ENCODE results near the gene TMEM154.

TMEM154 gene

GRCh38 chr4:152606753-152607152, 73.0 kb downstream of the TMEM154 start:
- H3K27ac Mint-ChIP-seq = no peak overlapping the region
- ATAC-seq (no peak), DNase-seq (ENCODE audit: low spot score in 2 of 2) (no peak)
- H3K9me3 Mint-ChIP-seq = no peaks in the 10 kb centered on the region
- H3K36me3 Mint-ChIP-seq = no peaks in the 10 kb centered on the region
- H3K4me1 Mint-ChIP-seq = no peaks in the 10 kb centered on the region
- H3K4me3 Mint-ChIP-seq = no peak overlapping the region

GRCh38 chr4:152605641-152606335, 74.0 kb downstream of the TMEM154 start:
- Mint-ChIP-seq H3K4me3 (no peak overlapping the region), H3K36me3 (no peaks in the 10 kb centered on the region), H3K4me1 (no peaks in the 10 kb centered on the region), H3K27ac (no peak overlapping the region), H3K9me3 (no peaks in the 10 kb centered on the region)
- DNase-seq (ENCODE audit: low spot score in 2 of 2) = no peak
- no peak for ATAC-seq

DNA sequence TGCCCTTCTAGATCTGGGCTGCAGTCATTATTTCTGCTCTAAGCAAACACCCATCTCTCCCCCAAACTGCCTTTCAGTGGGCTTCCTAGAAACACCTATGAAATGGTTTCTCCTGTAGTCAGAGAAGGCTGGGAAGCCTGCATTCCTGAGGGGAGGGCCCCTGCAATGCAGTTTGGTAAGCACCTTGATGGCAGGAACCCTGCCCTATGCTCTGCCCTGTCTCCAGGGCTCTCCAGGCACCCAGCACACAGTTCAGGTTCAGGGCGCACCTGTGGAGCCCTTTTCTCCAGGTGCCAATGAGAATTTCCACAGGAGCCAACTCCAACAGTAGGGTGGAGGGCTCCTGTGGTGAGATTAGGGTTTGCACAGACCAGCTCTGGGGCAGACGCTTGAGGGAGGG, 74.8 kb downstream of the TMEM154 start:
- H3K36me3 Mint-ChIP-seq = no peaks in the 10 kb centered on the region
- no peak for DNase-seq (ENCODE audit: low spot score in 2 of 2)
- no peak overlapping the region for H3K4me3 Mint-ChIP-seq
- H3K4me1 Mint-ChIP-seq = no peaks in the 10 kb centered on the region
- no peak for ATAC-seq
- no peak overlapping the region for H3K27ac Mint-ChIP-seq
- H3K9me3 Mint-ChIP-seq = no peaks in the 10 kb centered on the region

- no peak for ATAC-seq
- DNase-seq (ENCODE audit: low spot score in 2 of 2) = no peak
- no peaks in the 10 kb centered on the region for H3K9me3 Mint-ChIP-seq
- peak overlapping the region; percentile 13 for H3K27ac Mint-ChIP-seq
- no peaks in the 10 kb centered on the region for H3K36me3 Mint-ChIP-seq
- H3K4me1 Mint-ChIP-seq = no peaks in the 10 kb centered on the region
- H3K4me3 Mint-ChIP-seq = no peak overlapping the region
Observed at GRCh38 chr4:152601156-152601555, 78.6 kb downstream of the TMEM154 start.

GRCh38 chr4:152599636-152600035, 80.2 kb downstream of the TMEM154 start:
- no peaks in the 10 kb centered on the region for H3K36me3 Mint-ChIP-seq
- no peak overlapping the region for H3K4me3 Mint-ChIP-seq
- no peaks in the 10 kb centered on the region for H3K9me3 Mint-ChIP-seq
- ATAC-seq = no peak
- no peak for DNase-seq (ENCODE audit: low spot score in 2 of 2)
- H3K4me1 Mint-ChIP-seq = no peaks in the 10 kb centered on the region
- no peak overlapping the region for H3K27ac Mint-ChIP-seq

GRCh38 chr4:152599095-152599494, 80.7 kb downstream of the TMEM154 start:
- Mint-ChIP-seq H3K36me3 (no peaks in the 10 kb centered on the region), H3K4me3 (no peak overlapping the region), H3K27ac (no peak overlapping the region), H3K4me1 (no peaks in the 10 kb centered on the region), H3K9me3 (no peaks in the 10 kb centered on the region)
- ATAC-seq (no peak), DNase-seq (ENCODE audit: low spot score in 2 of 2) (no peak)

DNA sequence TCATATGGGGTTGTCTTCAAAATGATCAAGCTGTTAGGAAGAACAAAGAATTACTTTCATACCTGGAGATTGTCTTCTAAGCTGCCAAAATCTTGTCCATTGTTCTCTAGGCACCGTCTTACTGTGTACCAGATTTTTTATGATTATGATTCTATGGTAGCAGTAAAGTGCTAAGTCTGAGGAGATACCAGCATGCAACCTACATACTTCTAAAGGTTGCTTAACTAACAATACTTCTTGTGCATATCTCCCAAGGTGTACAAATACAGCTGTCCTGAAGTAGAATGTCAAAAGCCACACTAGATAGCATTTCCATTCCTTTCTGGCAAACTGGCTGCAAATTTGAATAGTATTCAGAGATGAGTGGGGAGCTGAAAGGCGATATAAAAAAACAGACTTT, 81.3 kb downstream of the TMEM154 start:
- H3K36me3 Mint-ChIP-seq = no peaks in the 10 kb centered on the region
- no peak overlapping the region for H3K4me3 Mint-ChIP-seq
- no peaks in the 10 kb centered on the region for H3K9me3 Mint-ChIP-seq
- DNase-seq (ENCODE audit: low spot score in 2 of 2) (no peak), ATAC-seq (no peak)
- no peaks in the 10 kb centered on the region for H3K4me1 Mint-ChIP-seq
- no peak overlapping the region for H3K27ac Mint-ChIP-seq

- H3K36me3 Mint-ChIP-seq = no peaks in the 10 kb centered on the region
- no peaks in the 10 kb centered on the region for H3K9me3 Mint-ChIP-seq
- no peak overlapping the region for H3K4me3 Mint-ChIP-seq
- H3K27ac Mint-ChIP-seq = no peak overlapping the region
- DNase-seq (ENCODE audit: low spot score in 2 of 2) (no peak), ATAC-seq (no peak)
- peaks cover 11% of the 10 kb centered on the region for H3K4me1 Mint-ChIP-seq
Observed at GRCh38 chr4:152594978-152595925, 84.5 kb downstream of the TMEM154 start.

GRCh38 chr4:152594057-152594456, 85.7 kb downstream of the TMEM154 start:
- Mint-ChIP-seq H3K4me3 (no peak overlapping the region), H3K36me3 (no peaks in the 10 kb centered on the region), H3K9me3 (no peaks in the 10 kb centered on the region), H3K27ac (no peak overlapping the region), H3K4me1 (peaks cover 11% of the 10 kb centered on the region)
- ATAC-seq (no peak), DNase-seq (ENCODE audit: low spot score in 2 of 2) (no peak)

DNA sequence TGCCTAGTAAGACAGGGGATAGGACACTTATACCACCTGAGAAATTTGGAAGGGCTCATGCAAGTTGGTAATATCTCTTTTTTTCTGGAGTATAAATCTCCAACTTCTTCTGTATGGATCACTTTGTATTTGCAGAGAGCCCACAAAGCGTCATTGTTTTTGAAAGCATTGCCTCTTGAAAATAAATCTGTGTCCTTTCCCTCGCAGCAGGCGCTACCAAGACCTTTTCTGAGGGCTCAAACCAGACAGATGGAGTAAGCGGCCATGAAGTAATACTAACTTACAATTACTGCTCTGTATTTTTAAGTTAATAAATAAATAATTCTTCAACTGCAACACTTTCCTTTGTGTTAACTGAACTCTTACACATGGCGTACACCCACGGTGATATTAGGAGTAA, 87.9 kb downstream of the TMEM154 start:
- peak overlapping the region; percentile 37 for H3K4me3 Mint-ChIP-seq
- no peaks in the 10 kb centered on the region for H3K9me3 Mint-ChIP-seq
- no peaks in the 10 kb centered on the region for H3K36me3 Mint-ChIP-seq
- H3K27ac Mint-ChIP-seq = no peak overlapping the region
- peaks cover 11% of the 10 kb centered on the region for H3K4me1 Mint-ChIP-seq
- ATAC-seq = no peak
- no peak for DNase-seq (ENCODE audit: low spot score in 2 of 2)

DNA sequence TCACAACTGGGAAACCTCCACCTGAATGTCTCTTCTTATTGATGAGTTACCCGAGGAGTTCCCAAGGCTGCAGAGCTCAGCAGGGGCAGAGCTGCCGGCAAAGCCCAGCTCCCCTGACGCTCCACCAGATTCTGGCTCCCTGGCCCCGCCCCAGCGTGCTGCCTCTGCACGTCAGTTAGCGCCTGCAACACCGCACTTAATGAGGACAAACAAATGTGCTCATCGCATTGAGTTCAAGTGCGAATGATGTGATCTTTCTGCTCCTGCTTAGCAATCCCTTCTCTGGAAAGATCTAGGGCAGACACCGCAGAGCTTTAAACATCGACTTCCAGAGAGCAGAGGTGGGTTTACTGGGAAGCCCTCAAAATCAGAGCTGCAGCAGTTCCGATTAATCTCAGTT, 88.4 kb downstream of the TMEM154 start:
- DNase-seq (ENCODE audit: low spot score in 2 of 2) (no peak), ATAC-seq (peak; percentile 51)
- Mint-ChIP-seq H3K36me3 (no peaks in the 10 kb centered on the region), H3K4me1 (peaks cover 11% of the 10 kb centered on the region), H3K4me3 (peak overlapping the region; percentile 37), H3K9me3 (no peaks in the 10 kb centered on the region), H3K27ac (no peak overlapping the region)

DNA sequence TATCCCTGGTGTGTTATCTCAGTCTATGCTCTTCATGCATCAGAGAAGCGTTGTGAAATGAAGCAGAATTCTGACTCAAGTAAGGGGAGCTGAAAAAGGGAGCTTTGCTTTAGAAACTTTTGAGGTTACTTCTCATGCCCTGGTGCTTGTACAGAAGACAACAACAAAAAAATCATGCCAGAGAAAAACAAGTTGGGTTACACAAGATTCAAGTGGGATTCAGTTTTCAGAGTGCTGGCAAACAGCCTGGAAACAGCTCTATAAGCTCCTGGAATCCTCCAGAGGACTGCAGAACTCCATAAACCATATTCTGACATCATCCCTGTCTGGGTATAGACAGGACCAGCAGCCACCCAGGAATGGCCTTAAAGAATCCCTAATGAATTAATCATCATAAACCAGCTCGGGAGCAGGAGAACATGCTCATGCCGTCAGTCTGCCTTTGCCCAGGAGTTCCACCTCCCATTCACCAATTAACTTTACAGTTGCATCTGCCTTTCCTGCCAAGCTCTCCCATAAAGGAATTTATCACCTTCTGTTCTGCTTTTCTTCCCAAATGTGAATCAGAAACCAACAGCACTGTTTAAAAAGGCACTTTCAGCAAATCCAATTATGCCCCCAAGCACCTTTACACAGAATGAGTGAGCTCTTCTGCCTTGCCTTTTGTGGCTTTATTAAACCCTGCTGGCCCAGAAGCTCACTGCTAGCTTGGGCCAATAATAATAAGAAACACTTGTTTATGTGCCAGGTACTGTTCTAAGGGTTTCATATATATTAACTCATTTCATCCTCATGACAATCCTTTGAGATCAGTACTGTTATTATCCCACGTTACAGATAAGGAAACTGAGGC, 89.4 kb downstream of the TMEM154 start:
- Mint-ChIP-seq H3K27ac (no peak overlapping the region), H3K36me3 (no peaks in the 10 kb centered on the region), H3K9me3 (no peaks in the 10 kb centered on the region), H3K4me3 (no peak overlapping the region), H3K4me1 (peaks cover 11% of the 10 kb centered on the region)
- no peak for DNase-seq (ENCODE audit: low spot score in 2 of 2)
- no peak for ATAC-seq

DNA sequence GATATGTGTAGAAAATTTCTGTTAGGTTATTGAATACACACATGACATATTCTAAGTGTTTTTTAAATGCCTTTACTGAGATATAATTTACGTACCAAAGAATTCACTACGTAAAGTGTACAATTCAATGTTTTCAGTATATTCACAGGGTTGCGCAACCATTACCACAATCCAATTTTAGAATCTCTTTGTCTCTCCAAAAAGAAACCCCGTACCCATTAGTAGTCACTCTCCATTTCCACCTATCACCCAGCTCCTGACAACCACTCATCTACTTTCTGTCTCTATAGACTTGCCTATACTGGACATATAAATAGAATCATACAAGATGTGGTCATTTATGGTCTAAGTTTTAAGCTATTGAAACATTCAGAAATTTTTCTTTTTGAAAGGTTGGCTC, 90.9 kb downstream of the TMEM154 start:
- no peak for DNase-seq (ENCODE audit: low spot score in 2 of 2)
- no peaks in the 10 kb centered on the region for H3K36me3 Mint-ChIP-seq
- H3K4me1 Mint-ChIP-seq = peaks cover 18% of the 10 kb centered on the region
- no peak overlapping the region for H3K27ac Mint-ChIP-seq
- no peak for ATAC-seq
- H3K9me3 Mint-ChIP-seq = no peaks in the 10 kb centered on the region
- H3K4me3 Mint-ChIP-seq = no peak overlapping the region

- Mint-ChIP-seq H3K4me3 (no peak overlapping the region), H3K27ac (no peak overlapping the region), H3K4me1 (peaks cover 18% of the 10 kb centered on the region), H3K36me3 (no peaks in the 10 kb centered on the region), H3K9me3 (no peaks in the 10 kb centered on the region)
- ATAC-seq (no peak), DNase-seq (ENCODE audit: low spot score in 2 of 2) (no peak)
Observed at GRCh38 chr4:152587127-152587526, 92.7 kb downstream of the TMEM154 start.

DNA sequence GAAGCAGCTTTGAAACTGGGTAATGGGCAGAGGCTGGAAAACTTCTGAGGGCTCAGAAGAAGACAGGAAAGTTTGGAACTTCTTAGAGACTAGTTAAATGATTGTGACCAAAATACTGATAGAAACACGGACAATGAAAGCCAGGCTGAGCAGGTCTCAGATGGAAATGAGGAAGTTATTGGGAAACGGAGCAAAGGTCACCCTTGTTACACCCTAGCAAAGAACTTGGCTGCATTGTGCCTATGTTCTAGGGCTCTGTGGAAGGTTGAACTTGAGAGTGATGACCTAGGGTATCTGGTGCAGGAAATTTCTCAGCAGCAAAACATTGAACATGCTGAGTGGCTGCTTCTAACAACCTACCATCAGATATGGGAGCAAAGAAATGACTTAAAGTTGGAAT, 93.1 kb downstream of the TMEM154 start:
- H3K4me1 Mint-ChIP-seq = peaks cover 18% of the 10 kb centered on the region
- no peak for DNase-seq (ENCODE audit: low spot score in 2 of 2)
- H3K36me3 Mint-ChIP-seq = no peaks in the 10 kb centered on the region
- no peaks in the 10 kb centered on the region for H3K9me3 Mint-ChIP-seq
- H3K4me3 Mint-ChIP-seq = no peak overlapping the region
- H3K27ac Mint-ChIP-seq = no peak overlapping the region
- ATAC-seq = no peak
